Heart left ventricle (tissue), 16 donors: Measurements from ENCODE around the gene MAPK10. TPM values are rescaled to one million over a fixed set of nuclear protein-coding genes. Genes with fewer than 3 reads are reported as not detected.

Experiments used
- ATAC-seq, 4 donors: fragments of 200-7000 bp; cut with Tn5 transposase; one replicate each; pipeline ENCODE4 v1.9.1; 2020 to 2022; ENCODE audit warnings: moderate library complexity in 4 of 4, mild to moderate bottlenecking in 3 of 4, moderate number of reproducible peaks in 1 of 4
- DNase-seq, 5 donors: peaks; one replicate each; pipeline ENCODE4 v3.0.0-alpha.2; 2020
- H3K27ac ChIP-seq, 12 donors: fragments of 200-600 bp; sonication (generic) in 4 of 12; one replicate each; pipeline versions ENCODE4 v1.5.0 to v1.8.0; 2016 to 2022; ENCODE audit warnings: mild to moderate bottlenecking in 2 of 12
- H3K27me3 ChIP-seq, 9 donors: fragments of 200-600 bp; sonication (generic) in 2 of 9; one replicate each; pipeline versions ENCODE4 v1.5.1 to v1.8.0; 2016 to 2022; ENCODE audit warnings: mild to moderate bottlenecking in 3 of 9
- H3K36me3 ChIP-seq, 9 donors: fragments of 200-600 bp; sonication (generic) in 2 of 9; one replicate each; pipeline versions ENCODE4 v1.5.0 to v1.8.0; 2018 to 2022; ENCODE audit warnings: mild to moderate bottlenecking in 2 of 9
- H3K4me1 ChIP-seq, 12 donors: fragments of 200-600 bp; sonication (generic) in 4 of 12; one replicate each; pipeline versions ENCODE4 v1.5.0 to v1.8.0; 2016 to 2022; ENCODE audit warnings: mild to moderate bottlenecking in 3 of 12
- H3K4me3 ChIP-seq, 12 donors: fragments of 200-600 bp; sonication (generic) in 4 of 12; one replicate each; pipeline versions ENCODE4 v1.5.0 to v1.8.0; 2017 to 2022; ENCODE audit warnings: mild to moderate bottlenecking in 9 of 12, moderate library complexity in 4 of 12
- H3K9me3 ChIP-seq, 12 donors: fragments of 200-600 bp; sonication (generic) in 4 of 12; one replicate each; pipeline versions ENCODE4 v1.5.0 to v1.8.0; 2016 to 2022; ENCODE audit warnings: mild to moderate bottlenecking in 1 of 12
- POLR2A ChIP-seq, 2 donors: fragments of 450-650 bp; IDR thresholded peaks; one replicate each; pipeline ENCODE4 v1.6.1; 2017; ENCODE audit warnings: antibody characterized with exemption in 2 of 2, mild to moderate bottlenecking in 2 of 2, moderate library complexity in 2 of 2
- WGBS, 4 donors: extraction: QIAGEN DNeasy Blood & Tissue Kit in 2 of 4; methylation state at CpG; one replicate each; pipeline versions ENCODE4 v1.1.5 to v1.1.7; 2013 to 2018; 5-methylcytosine and 5-hydroxymethylcytosine counted together
- intact Hi-C, 10 donors: fragments of 100-400 bp; cut with DNase I; formaldehyde crosslinking; loops; one replicate each; pipeline versions ENCODE4 v1.11.1 to v1.14.2; 2022
- polyA plus RNA-seq, 2 donors: library from polyadenylated mRNA; stranded (reverse); fragments of 200-250 nt; gene quantifications; one replicate each; pipeline ENCODE4 v1.2.3, GENCODE V29; 2013
- total RNA-seq, 9 donors: library from RNA; depleted of rRNA in 2 of 9; stranded (reverse); fragments of >200 nt in 2 of 9; fragmentation: NEBNext Ultra II Directional in 3 of 9; extraction: Animal tissue kit (Norgen Biotek cat#: 25700) in 3 of 9; gene quantifications; one replicate each; pipeline versions ENCODE4 v1.1.0 to v1.2.4, GENCODE V29; 2016 to 2023
- TF ChIP-seq, protein P1 (sequence below), 12 donors: fragments of 200-600 bp; sonication (generic) in 4 of 12; IDR thresholded peaks; one replicate each; pipeline versions ENCODE4 v1.5.0 to v1.8.0; 2018 to 2022; ENCODE audit warnings: antibody characterized with exemption in 12 of 12, mild to moderate bottlenecking in 5 of 12
- donor health status: ischemic (EF 13 %, LVEDD 7.1; RV severe dilation, severe dysfunction).
- donor health status: healthy with polysubstance abuse.
- donor health status: DM: no; HTN: yes; CAD: no.
- donor health status: DM: no; HTN: no; CAD: no.
- donor health status: ischemic (EF 25% LVEDD 6.9; RV normal size, moderate dysfunction).
- donor health status: ischemic (EF 25% LVEDD 5.7; RV mildly dilated, moderate dysfunction).
- donor health status: healthy.
- donor health status: DM: yes; HTN: yes; CAD: no.
- donor health status: ischemic (EF 35%, LVEDD 5.7; RV mildly dilated, moderate dysfunction).
- donor health status: nonischemic (EF 11% LVEDD 7.7; RV severe dilation, severe dysfunction).
- donor health status: DM: yes; HTN: yes; CAD: no.
- donor health status: PGD.
- donor health status: ischemic (EF 29% LVEDD 5.4; RV normal size, mild dysfunction).
- donor health status: nonischemic (EF 23%, LVEDD 6.1; RV moderate dilation, normal function).

Gene MAPK10
- total and polyA plus RNA-seq, 11 donors: 0.87 to 14.1 (median 2.7) TPM

DNA sequence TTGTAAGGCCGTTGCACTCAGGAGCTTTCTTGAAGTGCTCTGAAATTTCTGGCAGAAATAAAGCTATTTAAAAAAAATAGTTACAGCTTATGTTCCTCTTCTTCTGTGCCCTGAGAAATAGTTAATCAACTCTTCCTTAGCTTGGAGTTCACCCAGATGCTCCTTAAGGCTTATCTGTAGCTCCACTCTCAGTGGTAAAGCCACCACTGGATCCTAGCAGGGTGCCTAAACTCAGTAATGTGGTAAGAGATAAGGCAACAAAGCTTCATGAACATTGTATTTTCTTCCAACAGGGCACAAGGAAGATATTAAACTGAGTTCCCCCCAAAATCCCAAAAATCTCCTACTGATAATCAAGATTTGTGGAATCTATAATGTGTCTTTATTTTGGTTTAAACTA, 299.5 kb downstream of the MAPK10 start:
- H3K4me3 ChIP-seq: no peak overlapping the region
- WGBS, 4 donors: 82 to 95% (median 94%) methylated on average over 1 of the region's 1 CpG
- DNase-seq (no peak), ATAC-seq (no peak)
- H3K27ac ChIP-seq: no peak overlapping the region
- no peaks in the 10 kb centered on the region for H3K9me3 ChIP-seq
- no peaks in the 10 kb centered on the region for H3K36me3 ChIP-seq
- H3K4me1 ChIP-seq: no peaks in the 10 kb centered on the region
- H3K27me3 ChIP-seq: no peaks in the 10 kb centered on the region
- intact Hi-C loops: no loop called here
- no peak for TF ChIP-seq POLR2A (IDR thresholded peaks at IDR 0.05)
- TF ChIP-seq, protein P1, sequence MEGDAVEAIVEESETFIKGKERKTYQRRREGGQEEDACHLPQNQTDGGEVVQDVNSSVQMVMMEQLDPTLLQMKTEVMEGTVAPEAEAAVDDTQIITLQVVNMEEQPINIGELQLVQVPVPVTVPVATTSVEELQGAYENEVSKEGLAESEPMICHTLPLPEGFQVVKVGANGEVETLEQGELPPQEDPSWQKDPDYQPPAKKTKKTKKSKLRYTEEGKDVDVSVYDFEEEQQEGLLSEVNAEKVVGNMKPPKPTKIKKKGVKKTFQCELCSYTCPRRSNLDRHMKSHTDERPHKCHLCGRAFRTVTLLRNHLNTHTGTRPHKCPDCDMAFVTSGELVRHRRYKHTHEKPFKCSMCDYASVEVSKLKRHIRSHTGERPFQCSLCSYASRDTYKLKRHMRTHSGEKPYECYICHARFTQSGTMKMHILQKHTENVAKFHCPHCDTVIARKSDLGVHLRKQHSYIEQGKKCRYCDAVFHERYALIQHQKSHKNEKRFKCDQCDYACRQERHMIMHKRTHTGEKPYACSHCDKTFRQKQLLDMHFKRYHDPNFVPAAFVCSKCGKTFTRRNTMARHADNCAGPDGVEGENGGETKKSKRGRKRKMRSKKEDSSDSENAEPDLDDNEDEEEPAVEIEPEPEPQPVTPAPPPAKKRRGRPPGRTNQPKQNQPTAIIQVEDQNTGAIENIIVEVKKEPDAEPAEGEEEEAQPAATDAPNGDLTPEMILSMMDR (IDR thresholded peaks at IDR 0.05): no peak

DNA sequence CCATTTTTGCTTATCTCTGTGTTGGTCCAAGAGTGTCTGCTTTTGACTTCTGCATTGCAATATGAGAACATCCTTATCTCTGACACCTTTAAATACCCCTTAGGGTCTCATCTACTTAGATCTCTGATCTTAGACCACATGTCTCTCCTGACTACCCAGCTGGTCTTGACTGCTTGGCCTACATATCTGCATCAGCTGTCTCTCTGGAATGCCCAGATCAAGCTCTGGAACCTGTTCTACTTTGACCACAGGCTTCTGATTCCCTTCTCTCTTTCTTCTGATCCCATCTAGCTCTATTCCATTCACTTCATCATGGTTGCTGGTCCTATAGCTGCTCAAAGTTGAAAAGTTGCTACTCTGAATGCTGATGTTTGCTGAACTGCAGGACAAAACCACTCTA, 301.2 kb downstream of the MAPK10 start:
- no peak for ATAC-seq
- TF ChIP-seq, protein P1 (IDR thresholded peaks at IDR 0.05): no peak
- TF ChIP-seq POLR2A (IDR thresholded peaks at IDR 0.05): no peak
- DNase-seq: no peak
- Histone ChIP-seq H3K4me3 (no peak overlapping the region), H3K36me3 (no peaks in the 10 kb centered on the region), H3K27ac (no peak overlapping the region), H3K27me3 (no peaks in the 10 kb centered on the region), H3K9me3 (no peaks in the 10 kb centered on the region), H3K4me1 (no peaks in the 10 kb centered on the region)
- intact Hi-C loops: no loop called here

DNA sequence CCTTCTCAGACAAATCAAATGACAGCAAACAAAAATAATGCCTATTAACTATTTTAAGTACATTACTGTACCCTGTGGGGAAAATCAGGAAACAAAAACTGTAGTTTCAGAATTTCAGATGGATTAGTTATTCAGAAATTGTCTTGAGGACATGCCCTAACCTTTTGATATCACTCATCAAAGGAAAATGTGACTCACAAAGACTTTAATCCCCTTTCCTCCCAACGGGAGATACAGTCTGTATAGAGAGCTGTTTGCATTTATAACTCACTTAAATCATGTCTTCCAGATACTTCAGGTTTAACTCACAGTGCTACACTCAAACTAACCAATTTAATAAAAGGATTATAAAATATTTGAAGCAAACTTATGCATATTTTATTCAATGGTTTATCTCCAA, 304.0 kb downstream of the MAPK10 start:
- no peaks in the 10 kb centered on the region for H3K4me1 ChIP-seq
- intact Hi-C loops: no loop called here
- no peaks in the 10 kb centered on the region for H3K9me3 ChIP-seq
- ATAC-seq (no peak), DNase-seq (no peak)
- no peak overlapping the region for H3K4me3 ChIP-seq
- H3K27me3 ChIP-seq: no peaks in the 10 kb centered on the region
- no peak overlapping the region for H3K27ac ChIP-seq
- no peaks in the 10 kb centered on the region for H3K36me3 ChIP-seq
- TF ChIP-seq, protein P1 (IDR thresholded peaks at IDR 0.05): no peak
- TF ChIP-seq POLR2A (IDR thresholded peaks at IDR 0.05): no peak
- 23 to 47% (median 27%) methylated on average over 1 of the region's 1 CpG for WGBS, 4 donors

DNA sequence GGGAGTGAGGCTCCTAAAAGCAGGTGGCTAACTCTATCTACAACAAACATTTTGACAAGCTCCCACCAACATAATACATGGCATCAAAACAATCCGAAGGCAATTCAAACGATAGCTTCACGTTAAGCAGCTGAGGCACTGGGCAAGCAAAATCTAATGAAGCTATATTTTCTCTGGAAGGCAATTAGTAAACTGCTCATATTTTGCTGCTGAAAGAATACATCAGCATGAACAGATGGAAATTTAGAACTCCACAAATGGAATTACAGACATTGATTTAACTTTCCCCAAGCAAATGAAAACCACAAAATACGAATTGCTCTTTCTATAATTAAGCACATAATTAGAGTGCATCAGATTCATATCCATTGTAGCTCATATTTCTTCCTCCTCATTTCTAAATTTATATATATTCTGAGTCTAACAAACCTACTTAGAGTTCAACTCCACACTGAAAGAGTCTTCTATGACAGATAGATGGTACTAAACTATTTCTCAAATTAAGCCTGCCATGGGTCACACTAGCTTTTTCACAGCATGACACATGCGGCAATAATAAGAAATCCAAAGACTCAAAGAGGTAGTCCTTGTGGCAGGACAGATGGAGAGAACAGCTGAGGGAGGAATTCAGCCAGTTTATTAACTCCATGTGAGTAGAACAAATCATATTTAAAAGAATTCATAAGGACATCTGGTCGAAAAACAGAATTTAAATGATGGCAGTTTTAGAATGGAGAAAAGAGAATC, 305.4 kb downstream of the MAPK10 start:
- 77 to 87% (median 83%) methylated on average over 6 of the region's 6 CpGs for WGBS, 4 donors
- no peaks in the 10 kb centered on the region for H3K36me3 ChIP-seq
- H3K9me3 ChIP-seq: no peaks in the 10 kb centered on the region
- no peaks in the 10 kb centered on the region for H3K4me1 ChIP-seq
- no peak overlapping the region for H3K4me3 ChIP-seq
- DNase-seq (no peak), ATAC-seq (no peak)
- TF ChIP-seq, protein P1 (IDR thresholded peaks at IDR 0.05): no peak
- no peak for TF ChIP-seq POLR2A (IDR thresholded peaks at IDR 0.05)
- no peak overlapping the region for H3K27ac ChIP-seq
- intact Hi-C loops: no loop called here
- H3K27me3 ChIP-seq: no peaks in the 10 kb centered on the region
